HG02943 (cell line): Measurements from ENCODE around the gene RNF13.
"Not testable (repeated sequence)": the region's sequence is repeated elsewhere in the genome, so short reads cannot be mapped to it uniquely, and the experiment has no call there.

Source experiments
- ATAC-seq: cut with Tn5 transposase; IDR thresholded peaks from one replicate; pipeline ENCODE4 v1.9.1; 2021; ENCODE audit warnings: mild to moderate bottlenecking, low read depth, moderate library complexity; ENCODE audit not compliant: unreplicated experiment

The RNF13 gene

DNA sequence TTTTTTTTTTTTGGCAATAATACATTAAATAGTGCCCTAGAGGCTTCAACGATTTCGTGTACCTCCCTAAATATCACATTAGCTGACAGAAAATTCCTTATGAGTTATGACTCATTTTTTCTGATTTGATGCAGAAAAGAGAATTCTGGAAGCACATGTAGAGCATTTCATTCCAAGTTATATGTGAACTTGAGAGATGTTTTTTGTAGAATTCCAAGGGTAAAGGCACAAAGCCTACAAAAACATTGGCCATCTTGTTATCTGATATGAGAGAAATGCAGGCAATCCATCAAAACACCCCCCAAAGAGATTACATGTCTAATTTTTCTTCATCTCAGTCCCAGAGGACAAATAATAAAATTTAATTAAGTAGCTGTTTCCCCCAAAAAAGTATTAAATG lies 164.4 kb downstream of the RNF13 start:
- no peak for ATAC-seq

GRCh38 chr3:149981979-149982378 lies 169.0 kb downstream of the RNF13 start:
- not testable (repeated sequence) for ATAC-seq

DNA sequence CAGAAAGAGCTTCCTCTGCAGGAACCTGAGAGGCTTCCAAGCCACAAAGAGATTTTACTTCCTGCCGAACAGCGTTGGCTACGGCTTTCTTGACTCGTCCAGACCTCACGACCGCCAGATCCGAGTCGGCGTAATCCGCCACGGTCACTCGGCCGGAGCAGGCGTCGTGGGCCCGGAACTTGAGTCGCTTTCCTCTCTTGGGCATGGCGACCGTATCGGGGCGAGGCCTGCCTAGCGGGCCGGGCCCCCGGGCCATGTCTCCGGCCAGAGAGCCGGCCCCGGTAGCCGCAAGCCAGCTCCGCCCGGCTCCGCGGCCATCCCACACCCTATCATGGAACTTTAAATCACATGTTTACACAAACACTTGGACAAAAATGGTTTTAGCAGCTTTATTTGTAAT lies 170.0 kb downstream of the RNF13 start:
- ATAC-seq, result not testable (repeated sequence)

DNA sequence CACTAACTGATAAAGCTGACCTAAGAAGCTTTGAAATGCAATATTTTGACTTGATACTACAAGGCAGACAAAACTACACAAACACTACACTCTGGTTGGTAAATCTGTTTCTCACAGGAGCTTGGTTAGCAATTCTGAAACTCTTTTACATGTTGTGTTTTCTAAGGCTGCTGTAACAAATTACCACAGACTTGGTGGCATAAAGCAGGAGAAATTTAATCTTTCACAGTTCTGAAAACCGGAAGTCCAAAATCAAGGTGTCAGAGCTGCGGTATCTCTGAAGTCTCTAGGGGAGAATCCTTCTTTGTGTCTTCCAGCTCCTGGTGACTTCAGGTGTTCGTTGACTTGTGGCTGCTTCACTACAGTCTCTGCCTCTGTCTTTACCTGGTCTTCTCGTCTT lies 170.6 kb downstream of the RNF13 start:
- no peak for ATAC-seq

DNA sequence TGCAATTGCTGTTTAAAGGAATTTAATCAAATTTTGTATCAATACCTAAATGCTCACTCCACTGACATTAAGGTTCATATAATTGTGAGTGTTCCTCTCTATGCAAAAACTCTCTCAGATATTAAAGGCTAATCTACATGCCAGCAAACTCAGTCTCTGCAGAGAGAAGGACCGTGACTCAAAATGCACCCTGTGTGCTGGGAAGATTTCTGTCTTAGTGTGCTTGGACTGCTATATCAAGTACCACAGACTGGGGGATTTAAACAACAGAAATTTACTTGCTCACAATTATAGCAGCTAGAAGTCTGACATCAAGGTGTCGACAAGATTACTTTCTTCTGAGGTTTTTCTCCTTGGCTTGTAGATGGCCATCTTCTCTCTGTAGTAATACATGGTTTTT lies 176.3 kb downstream of the RNF13 start:
- ATAC-seq, result no peak

DNA sequence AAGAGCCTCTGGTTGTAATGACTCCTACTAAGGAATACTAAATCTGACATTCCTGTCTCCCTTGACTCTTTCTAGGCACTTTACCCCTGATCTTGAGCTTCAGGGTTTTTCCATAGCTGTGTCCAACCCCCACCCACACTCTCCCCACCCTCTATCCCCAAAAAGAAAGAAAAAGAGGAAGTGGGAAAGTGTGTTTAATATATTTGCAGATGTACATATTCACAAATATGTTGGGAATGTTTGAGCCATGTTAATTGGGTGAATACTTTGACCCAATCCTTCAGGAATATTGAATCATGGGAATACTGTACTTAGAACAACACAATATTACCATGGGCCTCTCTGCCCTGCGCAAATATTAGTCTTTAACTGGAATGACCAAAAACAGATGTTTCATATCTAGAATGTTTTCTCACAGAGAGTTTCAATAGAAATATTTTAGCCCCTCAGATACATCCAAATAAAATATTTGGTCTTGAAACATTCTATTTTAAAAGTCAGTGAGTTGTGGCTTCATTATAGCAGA lies 177.5 kb downstream of the RNF13 start:
- no peak for ATAC-seq

GRCh38 chr3:149992416-149993058 lies 179.5 kb downstream of the RNF13 start:
- no peak for ATAC-seq

DNA sequence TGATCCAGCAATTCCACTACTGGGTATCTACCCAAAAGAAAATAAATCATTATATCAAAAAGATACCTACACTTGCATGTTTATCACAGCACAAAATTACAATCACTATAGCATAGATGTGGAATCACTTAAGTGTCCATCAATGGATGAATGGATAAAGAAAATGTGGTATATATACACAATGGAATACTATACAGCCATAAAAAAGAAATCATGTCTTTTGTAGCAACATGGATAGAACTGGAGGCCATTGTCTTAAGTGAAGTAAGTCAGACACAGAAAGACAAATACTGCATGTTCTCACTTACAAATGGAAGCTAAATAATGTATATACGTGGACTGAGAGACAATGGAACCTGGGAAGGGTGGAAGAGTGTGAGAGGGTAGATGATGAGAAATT lies 185.9 kb downstream of the RNF13 start:
- no peak for ATAC-seq

DNA sequence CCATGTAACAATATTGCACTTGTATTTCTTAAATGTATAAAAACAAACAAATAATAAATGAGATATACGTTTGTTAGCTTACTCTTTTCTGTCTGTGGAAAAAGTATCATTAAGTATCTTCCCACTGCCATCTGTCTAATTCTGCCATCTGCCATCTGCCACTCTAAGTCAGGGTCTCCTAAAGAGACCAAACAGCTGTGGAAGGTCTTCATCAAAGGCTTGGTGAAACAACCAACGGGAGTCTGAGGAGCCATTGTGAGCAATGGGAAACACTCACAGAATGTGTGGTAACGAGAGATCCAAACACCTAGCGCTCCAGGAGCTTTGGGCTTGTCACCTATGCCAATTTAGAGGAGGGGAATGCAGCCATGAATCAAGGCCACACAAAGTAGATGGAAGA lies 186.4 kb downstream of the RNF13 start:
- no peak for ATAC-seq

DNA sequence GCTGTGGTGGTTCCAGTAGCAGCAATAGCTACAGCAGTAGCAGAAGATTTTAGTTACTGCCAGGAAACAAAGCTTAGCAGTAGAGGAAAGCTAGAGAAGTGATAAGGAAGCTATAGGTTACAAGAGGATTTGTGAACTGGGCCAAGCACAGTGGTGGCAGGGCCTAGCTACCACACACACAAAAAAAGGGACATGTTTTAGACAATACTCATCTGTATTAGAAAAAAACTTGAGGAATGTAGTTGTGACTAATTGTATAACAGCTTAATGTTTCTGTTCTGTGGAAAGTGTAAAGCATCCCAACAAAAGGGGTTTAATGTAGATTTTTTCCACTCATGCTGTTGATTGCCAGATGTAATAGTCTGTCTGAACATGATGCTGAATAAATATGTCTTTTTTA lies 187.6 kb downstream of the RNF13 start:
- no peak for ATAC-seq

DNA sequence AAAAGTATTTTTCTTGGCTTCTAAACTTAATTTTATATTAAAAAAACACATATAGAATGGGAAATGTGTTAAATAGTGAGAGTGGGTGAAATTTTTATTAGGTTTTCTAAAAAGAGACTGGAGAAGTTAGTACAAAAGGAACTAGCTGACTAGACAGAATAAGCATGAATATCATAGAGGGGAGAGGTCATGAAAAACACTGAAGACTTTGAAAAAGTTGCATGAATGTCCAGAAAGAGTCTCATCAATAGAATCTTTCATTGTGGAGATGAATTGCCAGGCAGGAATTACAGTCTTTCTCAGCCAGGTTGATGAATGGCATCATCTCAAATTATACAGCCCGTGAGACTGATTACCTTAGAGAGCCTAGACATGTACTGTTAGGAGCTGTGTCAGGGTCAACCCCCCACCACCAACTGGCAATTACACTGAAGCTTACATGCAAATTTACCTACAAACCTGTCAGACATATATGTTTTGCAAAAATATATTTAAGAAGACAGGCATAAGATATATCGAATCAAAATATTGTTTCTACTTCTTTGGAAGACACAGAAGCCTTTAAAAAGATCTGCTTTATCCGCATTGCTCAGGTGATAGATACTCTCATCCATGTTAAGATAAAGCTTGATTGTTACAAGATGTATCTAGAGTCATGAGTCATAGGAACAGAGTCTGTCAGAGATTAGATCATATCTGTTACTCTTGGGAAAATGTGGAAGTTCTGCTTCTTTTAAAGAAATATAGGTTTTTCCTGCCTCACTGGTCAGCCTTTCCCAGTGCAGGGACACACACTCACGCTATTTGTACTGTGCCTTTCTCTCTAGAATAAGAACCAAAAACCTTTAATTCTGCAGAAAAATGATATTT lies 192.5 kb downstream of the RNF13 start:
- ATAC-seq, result no peak

DNA sequence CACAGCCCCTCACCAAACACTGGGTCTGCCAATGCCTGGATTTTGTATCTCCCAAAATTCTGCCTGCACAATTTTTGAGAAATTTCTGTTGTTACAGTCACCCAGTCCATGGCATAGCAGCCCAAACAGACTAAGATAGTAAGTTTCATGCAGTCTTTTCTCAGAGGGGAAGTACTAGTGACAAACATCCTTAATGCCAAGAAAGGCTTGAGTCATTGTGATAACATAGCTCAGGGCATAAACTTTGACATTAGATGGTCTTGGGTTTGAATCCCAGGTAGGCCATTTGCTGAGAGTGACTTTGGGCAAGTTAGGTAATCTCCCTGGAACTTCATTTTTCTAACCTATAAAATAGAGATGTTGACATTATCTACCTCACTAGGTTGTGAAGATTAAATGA lies 193.8 kb downstream of the RNF13 start:
- no peak for ATAC-seq
